Endodermal cell (in vitro differentiated cells): ENCODE data around the gene LRRN1. TPM values are rescaled to one million over a fixed set of nuclear protein-coding genes. Genes with fewer than 3 reads are reported as not detected.

Experiments used
- DNase-seq: peaks from one replicate; pipeline ENCODE4 v3.0.0-alpha.2; 2017
- H3K27ac ChIP-seq: 2 replicates; pipeline ENCODE4 v1.5.1; 2013; ENCODE audit warnings: mild to moderate bottlenecking, low read depth, low read length, moderate library complexity
- H3K27me3 ChIP-seq: 2 replicates; pipeline ENCODE4 v1.6.1; 2013; ENCODE audit warnings: mild to moderate bottlenecking, low read length, moderate library complexity; ENCODE audit not compliant: insufficient read depth, control insufficient read depth, poor library complexity, severe bottlenecking
- H3K36me3 ChIP-seq: 2 replicates; pipeline ENCODE4 v1.7.0; 2013; ENCODE audit warnings: mild to moderate bottlenecking, low read length, moderate library complexity; ENCODE audit not compliant: control insufficient read depth, insufficient read depth
- H3K4me1 ChIP-seq: one replicate; pipeline ENCODE4 v1.7.0; 2013; ENCODE audit warnings: low read length; ENCODE audit not compliant: control insufficient read depth, insufficient read depth
- H3K4me3 ChIP-seq: 2 replicates; pipeline ENCODE4 v1.5.1; 2013; ENCODE audit warnings: mild to moderate bottlenecking, low read length, moderate library complexity
- H3K9ac ChIP-seq: 2 replicates; pipeline ENCODE4 v1.6.1; 2013; ENCODE audit warnings: mild to moderate bottlenecking, low read length, moderate library complexity; ENCODE audit not compliant: poor library complexity, severe bottlenecking; ENCODE audit errors: extremely low read depth
- H3K9me3 ChIP-seq: 2 replicates; pipeline ENCODE4 v1.6.1; 2013; ENCODE audit warnings: mild to moderate bottlenecking, low read length, moderate library complexity; ENCODE audit not compliant: control insufficient read depth
- H3K27ac Mint-ChIP-seq: 2 replicates; pipeline ENCODE4 v1.8.0; 2020; ENCODE audit warnings: mixed read lengths
- H3K27me3 Mint-ChIP-seq: 2 replicates; pipeline ENCODE4 v1.8.0; 2021; ENCODE audit warnings: mild to moderate bottlenecking, mixed read lengths; ENCODE audit not compliant: insufficient read depth
- H3K36me3 Mint-ChIP-seq: 2 replicates; pipeline ENCODE4 v1.8.0; 2020; ENCODE audit warnings: low read depth, mixed read lengths
- H3K4me1 Mint-ChIP-seq: 2 replicates; pipeline ENCODE4 v1.8.0; 2020; ENCODE audit warnings: mixed read lengths
- H3K4me3 Mint-ChIP-seq: 2 replicates; pipeline ENCODE4 v1.8.0; 2020; ENCODE audit warnings: mild to moderate bottlenecking, moderate library complexity, mixed read lengths
- H3K9me3 Mint-ChIP-seq: 2 replicates; pipeline ENCODE4 v1.8.0; 2020; ENCODE audit warnings: mild to moderate bottlenecking, mixed read lengths
- WGBS, 2 experiments: methylation state at CpG; one replicate each; pipeline versions ENCODE4 v1.1.5 to v1.1.7; 2013; ENCODE audit warnings: missing lambda C conversion rate in 2 of 2, mixed read lengths in 1 of 2; ENCODE audit not compliant: insufficient coverage in 1 of 2, insufficient read length in 1 of 2; 5-methylcytosine and 5-hydroxymethylcytosine counted together
- total RNA-seq, 2 donors: library from RNA; stranded (reverse); fragmentation: NEBNext Ultra II Directional in 1 of 2; extraction: Animal tissue kit (Norgen Biotek cat#: 25700) in 1 of 2; gene quantifications; 2 replicates in 1 of 2; 3 replicates in 1 of 2; pipeline ENCODE4 v1.2.1, GENCODE V29; 2021
- TF ChIP-seq, protein P1 (sequence below): fragments of 200-600 bp; sonication (generic); conservative IDR thresholded peaks from 2 replicates; pipeline ENCODE4 v1.5.0; 2021; ENCODE audit warnings: antibody characterized with exemption, mild to moderate bottlenecking

The LRRN1 gene
- total RNA-seq, 2 donors from 2014 or later, result 109 to 222 TPM

- Mint-ChIP-seq H3K27me3 (peaks cover 2% of the 10 kb centered on the region), H3K27ac (no peak overlapping the region), H3K4me1 (peaks cover 29% of the 10 kb centered on the region), H3K9me3 (no peaks in the 10 kb centered on the region), H3K36me3 (peaks cover 8% of the 10 kb centered on the region), H3K4me3 (no peak overlapping the region)
- DNase-seq, result no peak
- Histone ChIP-seq H3K36me3 (peaks cover 21% of the 10 kb centered on the region), H3K27me3 (no peaks in the 10 kb centered on the region), H3K9ac (no peak overlapping the region), H3K4me1 (peaks cover 6% of the 10 kb centered on the region), H3K9me3 (no peaks in the 10 kb centered on the region), H3K27ac (no peak overlapping the region), H3K4me3 (no peak overlapping the region)
- 100% methylated on average over 1 of the region's 1 CpG; no CpG with 5 or more reads in 1 of the 2 experiments for WGBS, 2 experiments
- TF ChIP-seq, protein P1, sequence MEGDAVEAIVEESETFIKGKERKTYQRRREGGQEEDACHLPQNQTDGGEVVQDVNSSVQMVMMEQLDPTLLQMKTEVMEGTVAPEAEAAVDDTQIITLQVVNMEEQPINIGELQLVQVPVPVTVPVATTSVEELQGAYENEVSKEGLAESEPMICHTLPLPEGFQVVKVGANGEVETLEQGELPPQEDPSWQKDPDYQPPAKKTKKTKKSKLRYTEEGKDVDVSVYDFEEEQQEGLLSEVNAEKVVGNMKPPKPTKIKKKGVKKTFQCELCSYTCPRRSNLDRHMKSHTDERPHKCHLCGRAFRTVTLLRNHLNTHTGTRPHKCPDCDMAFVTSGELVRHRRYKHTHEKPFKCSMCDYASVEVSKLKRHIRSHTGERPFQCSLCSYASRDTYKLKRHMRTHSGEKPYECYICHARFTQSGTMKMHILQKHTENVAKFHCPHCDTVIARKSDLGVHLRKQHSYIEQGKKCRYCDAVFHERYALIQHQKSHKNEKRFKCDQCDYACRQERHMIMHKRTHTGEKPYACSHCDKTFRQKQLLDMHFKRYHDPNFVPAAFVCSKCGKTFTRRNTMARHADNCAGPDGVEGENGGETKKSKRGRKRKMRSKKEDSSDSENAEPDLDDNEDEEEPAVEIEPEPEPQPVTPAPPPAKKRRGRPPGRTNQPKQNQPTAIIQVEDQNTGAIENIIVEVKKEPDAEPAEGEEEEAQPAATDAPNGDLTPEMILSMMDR, result no peak
Measured at GRCh38 chr3:3853544-3853943, 54.3 kb downstream of the LRRN1 start.

DNA sequence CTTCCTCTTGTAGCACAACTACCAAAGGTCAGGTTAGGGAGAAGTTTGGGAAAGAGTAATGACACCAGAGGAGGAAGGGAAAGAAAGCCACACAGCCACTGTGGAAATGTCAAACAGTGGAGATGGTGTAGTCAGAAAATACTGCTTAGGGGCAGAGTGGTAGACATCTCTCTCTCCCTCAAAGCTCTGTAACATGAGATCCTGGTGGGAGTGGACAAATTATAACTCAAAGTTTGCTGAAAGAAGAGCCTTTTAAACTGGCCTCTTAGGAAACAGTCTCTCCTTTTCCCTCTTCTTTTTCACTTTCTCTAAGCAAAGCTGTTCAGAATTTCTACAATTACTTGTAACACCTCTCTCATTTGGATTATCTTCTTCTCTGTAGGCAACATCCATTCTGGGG lies 55.8 kb downstream of the LRRN1 start:
- H3K9me3 ChIP-seq, result no peaks in the 10 kb centered on the region
- no peaks in the 10 kb centered on the region for H3K9me3 Mint-ChIP-seq
- no peak for DNase-seq
- no peak overlapping the region for H3K27ac ChIP-seq
- H3K4me3 ChIP-seq, result no peak overlapping the region
- H3K4me1 Mint-ChIP-seq, result peaks cover 20% of the 10 kb centered on the region
- H3K27ac Mint-ChIP-seq, result no peak overlapping the region
- H3K36me3 Mint-ChIP-seq, result peaks cover 2% of the 10 kb centered on the region
- H3K4me1 ChIP-seq, result peaks cover 6% of the 10 kb centered on the region
- peaks cover 2% of the 10 kb centered on the region for H3K27me3 Mint-ChIP-seq
- H3K27me3 ChIP-seq, result no peaks in the 10 kb centered on the region
- no peak overlapping the region for H3K4me3 Mint-ChIP-seq
- no peak overlapping the region for H3K9ac ChIP-seq
- TF ChIP-seq, protein P1, result no peak
- peaks cover 7% of the 10 kb centered on the region for H3K36me3 ChIP-seq

DNA sequence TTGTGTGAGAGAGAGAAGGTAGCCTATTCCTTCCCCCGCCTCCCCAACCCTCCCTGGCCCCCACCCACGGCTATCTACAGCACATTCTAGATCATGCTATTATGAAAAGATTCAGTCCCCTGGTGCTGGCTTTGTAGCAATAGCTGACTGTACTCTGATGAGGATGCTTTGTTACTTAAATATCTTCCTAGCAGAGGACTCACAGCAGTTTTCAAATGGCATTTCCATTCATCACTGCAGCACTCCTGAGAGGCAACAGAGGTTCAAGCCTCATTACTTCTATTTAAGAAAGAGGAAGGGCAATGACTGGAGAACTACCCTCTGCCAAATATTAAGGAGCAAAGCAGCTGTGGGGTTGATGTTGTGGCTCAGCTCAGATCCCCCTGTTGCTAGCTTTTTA lies 61.0 kb downstream of the LRRN1 start:
- no peak overlapping the region for H3K27ac ChIP-seq
- H3K9me3 ChIP-seq, result peaks cover 7% of the 10 kb centered on the region
- H3K36me3 ChIP-seq, result no peaks in the 10 kb centered on the region
- H3K4me1 ChIP-seq, result no peaks in the 10 kb centered on the region
- H3K4me3 ChIP-seq, result no peak overlapping the region
- H3K9me3 Mint-ChIP-seq, result peaks cover 1% of the 10 kb centered on the region
- H3K4me3 Mint-ChIP-seq, result no peak overlapping the region
- 81% methylated on average over 2 of the region's 2 CpGs; no CpG with 5 or more reads in 1 of the 2 experiments for WGBS, 2 experiments
- no peak for DNase-seq
- no peaks in the 10 kb centered on the region for H3K27me3 Mint-ChIP-seq
- H3K4me1 Mint-ChIP-seq, result no peaks in the 10 kb centered on the region
- no peak overlapping the region for H3K27ac Mint-ChIP-seq
- no peak overlapping the region for H3K9ac ChIP-seq
- TF ChIP-seq, protein P1, result no peak
- peaks cover 3% of the 10 kb centered on the region for H3K36me3 Mint-ChIP-seq
- H3K27me3 ChIP-seq, result no peaks in the 10 kb centered on the region
